Lower leg skin (tissue), 3 donors: ENCODE measurements around the gene ZNF408.
"Not testable (repeated sequence)": the region's sequence is repeated elsewhere in the genome, so short reads cannot be mapped to it uniquely, and the experiment has no call there.

Experiments used
- POLR2A ChIP-seq, 2 donors: fragments of 450-650 bp; IDR thresholded peaks; one replicate each; pipeline ENCODE4 v1.6.1; 2016 to 2017; ENCODE audit warnings: antibody characterized with exemption in 2 of 2, mild to moderate bottlenecking in 1 of 2, moderate library complexity in 1 of 2
- TF ChIP-seq, protein P1 (sequence below), 3 donors: fragments of 450-650 bp; IDR thresholded peaks; one replicate each; pipeline ENCODE4 v1.5.1; 2016; ENCODE audit warnings: antibody characterized with exemption in 3 of 3, mild to moderate bottlenecking in 3 of 3, moderate library complexity in 2 of 3

DNA sequence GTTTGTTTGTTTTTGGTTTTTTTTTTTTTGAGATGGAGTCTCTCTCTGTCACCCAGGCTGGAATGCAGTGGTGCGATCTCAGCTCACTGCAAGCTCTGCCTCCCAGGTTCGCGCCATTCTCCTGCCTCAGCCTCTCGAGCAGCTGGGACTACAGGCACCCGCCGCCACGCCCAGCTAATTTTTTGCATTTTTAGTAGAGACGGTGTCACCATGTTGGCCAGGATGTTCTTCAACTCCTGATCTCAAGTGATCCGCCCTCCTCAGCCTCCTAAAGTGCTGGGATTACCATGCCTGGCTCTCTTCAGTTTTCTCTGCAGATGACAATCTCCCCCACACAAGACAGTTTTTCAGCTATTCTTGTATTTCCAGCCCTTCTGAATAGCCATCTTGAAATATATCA lies 8.5 kb downstream of the ZNF408 start:
- TF ChIP-seq, protein P1, sequence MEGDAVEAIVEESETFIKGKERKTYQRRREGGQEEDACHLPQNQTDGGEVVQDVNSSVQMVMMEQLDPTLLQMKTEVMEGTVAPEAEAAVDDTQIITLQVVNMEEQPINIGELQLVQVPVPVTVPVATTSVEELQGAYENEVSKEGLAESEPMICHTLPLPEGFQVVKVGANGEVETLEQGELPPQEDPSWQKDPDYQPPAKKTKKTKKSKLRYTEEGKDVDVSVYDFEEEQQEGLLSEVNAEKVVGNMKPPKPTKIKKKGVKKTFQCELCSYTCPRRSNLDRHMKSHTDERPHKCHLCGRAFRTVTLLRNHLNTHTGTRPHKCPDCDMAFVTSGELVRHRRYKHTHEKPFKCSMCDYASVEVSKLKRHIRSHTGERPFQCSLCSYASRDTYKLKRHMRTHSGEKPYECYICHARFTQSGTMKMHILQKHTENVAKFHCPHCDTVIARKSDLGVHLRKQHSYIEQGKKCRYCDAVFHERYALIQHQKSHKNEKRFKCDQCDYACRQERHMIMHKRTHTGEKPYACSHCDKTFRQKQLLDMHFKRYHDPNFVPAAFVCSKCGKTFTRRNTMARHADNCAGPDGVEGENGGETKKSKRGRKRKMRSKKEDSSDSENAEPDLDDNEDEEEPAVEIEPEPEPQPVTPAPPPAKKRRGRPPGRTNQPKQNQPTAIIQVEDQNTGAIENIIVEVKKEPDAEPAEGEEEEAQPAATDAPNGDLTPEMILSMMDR (IDR thresholded peaks at IDR 0.05), result not testable (repeated sequence)
- not testable (repeated sequence) for TF ChIP-seq POLR2A (IDR thresholded peaks at IDR 0.05)
